Endothelial cell (in vitro differentiated cells): Measurements from ENCODE around the gene ARID1B. TPM values are rescaled to one million over a fixed set of nuclear protein-coding genes. Genes with fewer than 3 reads are reported as not detected.
A peak's percentile ranks its signal among the peaks of the same experiment; 100 is the strongest.

Source experiments
- DNase-seq: peaks from one replicate; pipeline ENCODE4 v3.0.0; 2021; ENCODE audit warnings: low spot score
- H3K27ac Mint-ChIP-seq: one replicate; pipeline ENCODE4 v1.8.0; 2021; ENCODE audit warnings: mixed read lengths, inconsistent platforms; ENCODE audit not compliant: unreplicated experiment
- H3K27me3 Mint-ChIP-seq: one replicate; pipeline ENCODE4 v1.8.0; 2021; ENCODE audit warnings: mild to moderate bottlenecking, moderate library complexity, mixed read lengths, inconsistent platforms; ENCODE audit not compliant: unreplicated experiment
- H3K36me3 Mint-ChIP-seq: one replicate; pipeline ENCODE4 v1.8.0; 2021; ENCODE audit warnings: mild to moderate bottlenecking, low read depth, mixed read lengths, inconsistent platforms; ENCODE audit not compliant: unreplicated experiment
- H3K4me1 Mint-ChIP-seq: one replicate; pipeline ENCODE4 v1.8.0; 2021; ENCODE audit warnings: mild to moderate bottlenecking, mixed read lengths, inconsistent platforms; ENCODE audit not compliant: unreplicated experiment
- H3K4me3 Mint-ChIP-seq: one replicate; pipeline ENCODE4 v1.8.0; 2021; ENCODE audit warnings: mild to moderate bottlenecking, mixed read lengths, inconsistent platforms; ENCODE audit not compliant: unreplicated experiment
- H3K9me3 Mint-ChIP-seq: one replicate; pipeline ENCODE4 v1.8.0; 2021; ENCODE audit warnings: mixed read lengths, inconsistent platforms; ENCODE audit not compliant: unreplicated experiment
- CTCF ChIP-seq: fragments of 200-600 bp; sonication (generic); IDR thresholded peaks from one replicate; pipeline ENCODE4 v1.5.0; 2021; ENCODE audit warnings: antibody characterized with exemption; ENCODE audit not compliant: unreplicated experiment
- total RNA-seq: library from RNA; stranded (reverse); fragmentation: NEBNext Ultra II Directional; extraction: Animal tissue kit (Norgen Biotek cat#: 25700); gene quantifications from one replicate; pipeline ENCODE4 v1.2.1, GENCODE V29; 2021; ENCODE audit not compliant: unreplicated experiment

ARID1B gene
- total RNA-seq, 1 donor from 2014 or later: 104 TPM

- Mint-ChIP-seq H3K4me1 (peaks cover 3% of the 10 kb centered on the region), H3K27ac (no peak overlapping the region), H3K27me3 (peaks cover 13% of the 10 kb centered on the region), H3K9me3 (no peaks in the 10 kb centered on the region), H3K36me3 (peaks cover 25% of the 10 kb centered on the region), H3K4me3 (no peak overlapping the region)
- no peak for TF ChIP-seq CTCF
- DNase-seq: no peak
Observed at GRCh38 chr6:157181649-157182048, 404.5 kb downstream of the ARID1B start.

- no peak for DNase-seq
- peaks cover 25% of the 10 kb centered on the region for H3K36me3 Mint-ChIP-seq
- no peak overlapping the region for H3K4me3 Mint-ChIP-seq
- H3K9me3 Mint-ChIP-seq: no peaks in the 10 kb centered on the region
- peak overlapping the region; percentile 39 for H3K27ac Mint-ChIP-seq
- peaks cover 13% of the 10 kb centered on the region for H3K27me3 Mint-ChIP-seq
- TF ChIP-seq CTCF: no peak
- H3K4me1 Mint-ChIP-seq: peaks cover 3% of the 10 kb centered on the region
Observed at GRCh38 chr6:157182503-157183264, 405.5 kb downstream of the ARID1B start.

- Mint-ChIP-seq H3K4me3 (no peak overlapping the region), H3K4me1 (peaks cover 3% of the 10 kb centered on the region)
Observed at GRCh38 chr6:157184202-157185015, 407.2 kb downstream of the ARID1B start.

GRCh38 chr6:157185171-157185570 is 408.0 kb downstream of the ARID1B start:
- H3K27me3 Mint-ChIP-seq: peaks cover 13% of the 10 kb centered on the region
- no peak overlapping the region for H3K4me3 Mint-ChIP-seq
- no peak for TF ChIP-seq CTCF
- H3K27ac Mint-ChIP-seq: no peak overlapping the region
- H3K4me1 Mint-ChIP-seq: peaks cover 3% of the 10 kb centered on the region
- H3K36me3 Mint-ChIP-seq: peaks cover 26% of the 10 kb centered on the region
- no peak for DNase-seq
- no peaks in the 10 kb centered on the region for H3K9me3 Mint-ChIP-seq

More at GRCh38 chr6:157184202-157185015, 407.2 kb downstream of the ARID1B start:
- Mint-ChIP-seq H3K27me3 (peaks cover 13% of the 10 kb centered on the region), H3K9me3 (no peaks in the 10 kb centered on the region), H3K36me3 (peaks cover 25% of the 10 kb centered on the region), H3K27ac (no peak overlapping the region)
- DNase-seq: peak; percentile 68
- TF ChIP-seq CTCF: peak; percentile 84
